Measurements from ENCODE around the gene UGT2A2.
"Not testable (repeated sequence)": the region's sequence is repeated elsewhere in the genome, so short reads cannot be mapped to it uniquely, and the experiment has no call there.

UGT2A2 gene

GRCh38 chr4:69639542-69639941, at the start of gene UGT2A2:
TSS of gene UGT2A2 (minus strand) at chr4:69639642. CDS start at chr4:69639640, 2 bp downstream.
- DNase-seq (ENCODE audit: extremely low read depth in 1 of 2, low read depth in 1 of 2), result no peak

- no peak for DNase-seq (ENCODE audit: extremely low read depth in 1 of 2, low read depth in 1 of 2)
Measured at GRCh38 chr4:69684804-69685203, 45.4 kb upstream of the UGT2A2 start.

- no peak for DNase-seq (ENCODE audit: extremely low read depth in 1 of 2, low read depth in 1 of 2)
Measured at GRCh38 chr4:69668680-69669079, 29.2 kb upstream of the UGT2A2 start.

- DNase-seq (ENCODE audit: extremely low read depth in 1 of 2, low read depth in 1 of 2), result not testable (repeated sequence)
Measured at GRCh38 chr4:69664009-69664408, 24.6 kb upstream of the UGT2A2 start.

GRCh38 chr4:69661130-69661803, 21.8 kb upstream of the UGT2A2 start:
- not testable (repeated sequence) for DNase-seq (ENCODE audit: extremely low read depth in 1 of 2, low read depth in 1 of 2)

- DNase-seq (ENCODE audit: extremely low read depth in 1 of 2, low read depth in 1 of 2), result no peak
Measured at GRCh38 chr4:69658133-69658532, 18.7 kb upstream of the UGT2A2 start.

- no peak for DNase-seq (ENCODE audit: extremely low read depth in 1 of 2, low read depth in 1 of 2)
Measured at GRCh38 chr4:69656653-69657158, 17.3 kb upstream of the UGT2A2 start.

GRCh38 chr4:69653147-69653546, 13.7 kb upstream of the UGT2A2 start, which contains the start of gene UGT2A1:
TSS of gene UGT2A1 (minus strand) at chr4:69653247. CDS start at chr4:69647644, 5,603 bp downstream.
- no peak for DNase-seq (ENCODE audit: extremely low read depth in 1 of 2, low read depth in 1 of 2)

GRCh38 chr4:69650872-69651271, 11.4 kb upstream of the UGT2A2 start:
- DNase-seq (ENCODE audit: extremely low read depth in 1 of 2, low read depth in 1 of 2), result no peak

GRCh38 chr4:69649629-69650028, 10.2 kb upstream of the UGT2A2 start:
- no peak for DNase-seq (ENCODE audit: extremely low read depth in 1 of 2, low read depth in 1 of 2)

GRCh38 chr4:69649207-69649606, 9.8 kb upstream of the UGT2A2 start:
- no peak for DNase-seq (ENCODE audit: extremely low read depth in 1 of 2, low read depth in 1 of 2)

- DNase-seq (ENCODE audit: extremely low read depth in 1 of 2, low read depth in 1 of 2), result no peak
Measured at GRCh38 chr4:69642961-69643360, 3.5 kb upstream of the UGT2A2 start.

- DNase-seq (ENCODE audit: extremely low read depth in 1 of 2, low read depth in 1 of 2), result no peak
Measured at GRCh38 chr4:69640289-69640688, 847 bp upstream of the UGT2A2 start.

GRCh38 chr4:69617083-69617694, 22.3 kb downstream of the UGT2A2 start:
- no peak for DNase-seq (ENCODE audit: extremely low read depth in 1 of 2, low read depth in 1 of 2)

- DNase-seq (ENCODE audit: extremely low read depth in 1 of 2, low read depth in 1 of 2), result no peak
Measured at GRCh38 chr4:69610484-69610883, 29.0 kb downstream of the UGT2A2 start.

GRCh38 chr4:69601065-69601464, 38.4 kb downstream of the UGT2A2 start:
- DNase-seq (ENCODE audit: extremely low read depth in 1 of 2, low read depth in 1 of 2), result no peak

- no peak for DNase-seq (ENCODE audit: extremely low read depth in 1 of 2, low read depth in 1 of 2)
Measured at GRCh38 chr4:69600013-69600412, 39.4 kb downstream of the UGT2A2 start.

GRCh38 chr4:69594382-69594781, 45.1 kb downstream of the UGT2A2 start:
- no peak for DNase-seq (ENCODE audit: extremely low read depth in 1 of 2, low read depth in 1 of 2)

GRCh38 chr4:69591364-69591763, 48.1 kb downstream of the UGT2A2 start:
- no peak for DNase-seq (ENCODE audit: extremely low read depth in 1 of 2, low read depth in 1 of 2)

GRCh38 chr4:69589884-69590283, 49.6 kb downstream of the UGT2A2 start:
- no peak for DNase-seq (ENCODE audit: extremely low read depth in 1 of 2, low read depth in 1 of 2)

GRCh38 chr4:69584135-69584534, 55.3 kb downstream of the UGT2A2 start:
- DNase-seq (ENCODE audit: extremely low read depth in 1 of 2, low read depth in 1 of 2), result no peak

GRCh38 chr4:69583543-69583942, 55.9 kb downstream of the UGT2A2 start:
- no peak for DNase-seq (ENCODE audit: extremely low read depth in 1 of 2, low read depth in 1 of 2)

Measured in stimulated activated CD8-positive, alpha-beta memory T cell treated with anti-CD3 and anti-CD28 coated beads, Interleukin-7, amount 100 ng/mL, for 48 hours (primary cell).